ENCODE measurements around the gene KRT1. TPM values are rescaled to one million over a fixed set of nuclear protein-coding genes. Genes with fewer than 3 reads are reported as not detected.

KRT1 gene
- polyA plus RNA-seq, 3 donors from 2014 or later = not detected

GRCh38 chr12:52685406-52685890, 5.2 kb upstream of the KRT1 start:
- H3K27me3 Mint-ChIP-seq (ENCODE audit: low read depth in 3 of 3) = peaks cover 7 to 15% (median 12%) of the 10 kb centered on the region in 3 donors
- DNase-seq = no peak
- peaks cover 46 to 52% of the 10 kb centered on the region in 2 donors for H3K4me1 Mint-ChIP-seq
- H3K4me3 Mint-ChIP-seq = no peak overlapping the region
- no peaks in the 10 kb centered on the region for H3K36me3 Mint-ChIP-seq
- H3K27ac Mint-ChIP-seq = peak overlapping the region in 1 of 6 donors; percentile 32
- H3K9me3 Mint-ChIP-seq = no peaks in the 10 kb centered on the region

- no peak for DNase-seq
- H3K27ac Mint-ChIP-seq = peak overlapping the region in 3 of 6 donors; percentile 28 to 69 (median 68)
- no peaks in the 10 kb centered on the region for H3K9me3 Mint-ChIP-seq
- peaks cover 47% of the 10 kb centered on the region in 2 donors for H3K4me1 Mint-ChIP-seq
- H3K27me3 Mint-ChIP-seq (ENCODE audit: low read depth in 3 of 3) = peaks cover 12 to 15% (median 14%) of the 10 kb centered on the region in 3 donors
- no peak overlapping the region for H3K4me3 Mint-ChIP-seq
- H3K36me3 Mint-ChIP-seq = no peaks in the 10 kb centered on the region
Observed at GRCh38 chr12:52684431-52684830, 4.2 kb upstream of the KRT1 start.

- no peaks in the 10 kb centered on the region for H3K36me3 Mint-ChIP-seq
- H3K9me3 Mint-ChIP-seq = no peaks in the 10 kb centered on the region
- H3K27ac Mint-ChIP-seq = peak overlapping the region in 4 of 6 donors; percentile 51 to 84 (median 74)
- no peak for DNase-seq
- H3K4me1 Mint-ChIP-seq = peaks cover 46 to 47% of the 10 kb centered on the region in 2 donors
- H3K27me3 Mint-ChIP-seq (ENCODE audit: low read depth in 3 of 3) = peaks cover 12 to 16% (median 14%) of the 10 kb centered on the region in 3 donors
- H3K4me3 Mint-ChIP-seq = no peak overlapping the region
Observed at GRCh38 chr12:52683575-52684300, 3.5 kb upstream of the KRT1 start.

GRCh38 chr12:52682938-52683574, 2.8 kb upstream of the KRT1 start:
- peak overlapping the region in 4 of 6 donors; percentile 56 to 84 (median 74) for H3K27ac Mint-ChIP-seq
- no peak for DNase-seq
- no peak overlapping the region for H3K4me3 Mint-ChIP-seq
- H3K27me3 Mint-ChIP-seq (ENCODE audit: low read depth in 3 of 3) = peaks cover 8 to 18% (median 12%) of the 10 kb centered on the region in 3 donors
- peaks cover 39 to 45% of the 10 kb centered on the region in 2 donors for H3K4me1 Mint-ChIP-seq
- no peaks in the 10 kb centered on the region for H3K9me3 Mint-ChIP-seq
- H3K36me3 Mint-ChIP-seq = no peaks in the 10 kb centered on the region

GRCh38 chr12:52682381-52682660, 2.1 kb upstream of the KRT1 start:
- no peak for DNase-seq
- H3K27me3 Mint-ChIP-seq (ENCODE audit: low read depth in 3 of 3) = peaks cover 10 to 18% (median 11%) of the 10 kb centered on the region in 3 donors
- no peaks in the 10 kb centered on the region for H3K36me3 Mint-ChIP-seq
- H3K4me1 Mint-ChIP-seq = peaks cover 32 to 38% of the 10 kb centered on the region in 2 donors
- H3K4me3 Mint-ChIP-seq = peak overlapping the region in 1 of 5 donors; percentile 15
- H3K9me3 Mint-ChIP-seq = no peaks in the 10 kb centered on the region
- H3K27ac Mint-ChIP-seq = peak overlapping the region in 4 of 6 donors; percentile 5 to 85 (median 66)

GRCh38 chr12:52681526-52682380, 1.5 kb upstream of the KRT1 start:
- Mint-ChIP-seq H3K27ac (peak overlapping the region; percentile 5 to 85 (median 66)), H3K4me1 (peaks cover 26 to 32% of the 10 kb centered on the region in 2 donors), H3K27me3 (ENCODE audit: low read depth in 3 of 3) (peaks cover 10 to 18% (median 11%) of the 10 kb centered on the region in 3 donors), H3K4me3 (peak overlapping the region in 2 of 5 donors; percentile 15 to 55), H3K36me3 (no peaks in the 10 kb centered on the region), H3K9me3 (no peaks in the 10 kb centered on the region)
- peak; percentile 42 to 60 (median 55) for DNase-seq

- Mint-ChIP-seq H3K4me3 (peak overlapping the region in 1 of 5 donors; percentile 4), H3K9me3 (no peaks in the 10 kb centered on the region), H3K4me1 (peaks cover 24 to 29% of the 10 kb centered on the region in 2 donors), H3K27me3 (ENCODE audit: low read depth in 3 of 3) (peaks cover 12 to 20% (median 17%) of the 10 kb centered on the region in 3 donors), H3K36me3 (no peaks in the 10 kb centered on the region), H3K27ac (peak overlapping the region in 1 of 6 donors; percentile 36)
- DNase-seq = no peak
Observed at GRCh38 chr12:52679875-52680274, 332 bp downstream of the KRT1 start.

GRCh38 chr12:52677671-52678070, 2.5 kb downstream of the KRT1 start:
- no peak overlapping the region for H3K27ac Mint-ChIP-seq
- H3K4me3 Mint-ChIP-seq = no peak overlapping the region
- H3K27me3 Mint-ChIP-seq (ENCODE audit: low read depth in 3 of 3) = peaks cover 11 to 16% (median 15%) of the 10 kb centered on the region in 3 donors
- H3K36me3 Mint-ChIP-seq = no peaks in the 10 kb centered on the region
- DNase-seq = no peak
- H3K4me1 Mint-ChIP-seq = peaks cover 24 to 34% of the 10 kb centered on the region in 2 donors
- no peaks in the 10 kb centered on the region for H3K9me3 Mint-ChIP-seq

GRCh38 chr12:52677126-52677525, 3.1 kb downstream of the KRT1 start:
- peaks cover 11 to 15% (median 15%) of the 10 kb centered on the region in 3 donors for H3K27me3 Mint-ChIP-seq (ENCODE audit: low read depth in 3 of 3)
- peak overlapping the region in 1 of 6 donors; percentile 2 for H3K27ac Mint-ChIP-seq
- H3K4me3 Mint-ChIP-seq = no peak overlapping the region
- H3K36me3 Mint-ChIP-seq = no peaks in the 10 kb centered on the region
- no peaks in the 10 kb centered on the region for H3K9me3 Mint-ChIP-seq
- no peak for DNase-seq
- H3K4me1 Mint-ChIP-seq = peaks cover 21 to 31% of the 10 kb centered on the region in 2 donors

GRCh38 chr12:52676163-52676562, 4.0 kb downstream of the KRT1 start:
- no peak overlapping the region for H3K4me3 Mint-ChIP-seq
- H3K27me3 Mint-ChIP-seq (ENCODE audit: low read depth in 3 of 3) = peaks cover 11 to 13% (median 12%) of the 10 kb centered on the region in 3 donors
- no peaks in the 10 kb centered on the region for H3K36me3 Mint-ChIP-seq
- peak overlapping the region in 1 of 6 donors; percentile 20 for H3K27ac Mint-ChIP-seq
- H3K9me3 Mint-ChIP-seq = no peaks in the 10 kb centered on the region
- peaks cover 11 to 21% of the 10 kb centered on the region in 2 donors for H3K4me1 Mint-ChIP-seq
- DNase-seq = no peak

GRCh38 chr12:52675301-52675701, 4.9 kb downstream of the KRT1 start:
- Mint-ChIP-seq H3K4me3 (no peak overlapping the region), H3K36me3 (no peaks in the 10 kb centered on the region), H3K27ac (no peak overlapping the region), H3K4me1 (peaks cover 6 to 14% of the 10 kb centered on the region in 2 donors), H3K27me3 (ENCODE audit: low read depth in 3 of 3) (peaks cover 7 to 13% (median 12%) of the 10 kb centered on the region in 3 donors), H3K9me3 (no peaks in the 10 kb centered on the region)
- DNase-seq = no peak

GRCh38 chr12:52674433-52674775, 5.8 kb downstream of the KRT1 start:
- Mint-ChIP-seq H3K4me1 (peaks cover 0 to 8% of the 10 kb centered on the region in 2 donors), H3K27ac (peak overlapping the region in 2 of 6 donors; percentile 33 to 43), H3K4me3 (no peak overlapping the region), H3K36me3 (peaks cover 0 to 4% (median 0%) of the 10 kb centered on the region in 3 donors), H3K27me3 (ENCODE audit: low read depth in 3 of 3) (peaks cover 5 to 11% (median 7%) of the 10 kb centered on the region in 3 donors), H3K9me3 (no peaks in the 10 kb centered on the region)
- no peak for DNase-seq

GRCh38 chr12:52673713-52674432, 6.3 kb downstream of the KRT1 start:
- H3K4me1 Mint-ChIP-seq = peaks cover 0 to 6% of the 10 kb centered on the region in 2 donors
- no peaks in the 10 kb centered on the region for H3K9me3 Mint-ChIP-seq
- H3K27me3 Mint-ChIP-seq (ENCODE audit: low read depth in 3 of 3) = peaks cover 5 to 11% (median 7%) of the 10 kb centered on the region in 3 donors
- DNase-seq = no peak
- no peak overlapping the region for H3K4me3 Mint-ChIP-seq
- H3K36me3 Mint-ChIP-seq = peaks cover 0 to 4% (median 0%) of the 10 kb centered on the region in 3 donors
- H3K27ac Mint-ChIP-seq = peak overlapping the region in 1 of 6 donors; percentile 43
